H1 (cell line): ENCODE results near the gene TARBP2. TPM values are rescaled to one million over a fixed set of nuclear protein-coding genes. Genes with fewer than 3 reads are reported as not detected.

ENCODE experiments used
- CTCF ChIA-PET: fragments of 300-600 bp; sonication (Branson Sonifier 250); formaldehyde crosslinking; loops from one replicate; lab custom pipeline; 2021; ENCODE audit not compliant: partially characterized antibody; lab: Charles Lee
- POLR2A ChIA-PET: fragments of 300-600 bp; sonication (Branson Sonifier 250); formaldehyde crosslinking; loops from one replicate; lab custom pipeline; 2021; ENCODE audit warnings: inconsistent platforms; ENCODE audit not compliant: partially characterized antibody; lab: Charles Lee
- DNase-seq, 2 experiments: peaks; one replicate each; pipeline versions ENCODE4 v3.0.0 to v3.0.0-alpha.2; 2010 to 2022; ENCODE audit warnings: low spot score in 2 of 2, low read depth in 1 of 2, mixed read lengths in 1 of 2
- FAIRE-seq: peaks from 2 replicates; lab custom pipeline; 2011; peaks lifted over from hg19 to GRCh38; lab: Jason Lieb, UNC
- H2AFZ ChIP-seq: 2 replicates; pipeline ENCODE4 v1.8.1; 2012; ENCODE audit warnings: low read length, inconsistent platforms
- H2AK5ac ChIP-seq: 2 replicates; pipeline ENCODE4 v1.6.1; 2013; ENCODE audit warnings: low read depth, low read length
- H2BK120ac ChIP-seq: replicated peaks from 2 replicates; pipeline ENCODE3; 2013; ENCODE audit warnings: low read depth, low read length, inconsistent platforms
- H2BK12ac ChIP-seq: 2 replicates; pipeline ENCODE4 v1.6.1; 2013; ENCODE audit warnings: low read depth, low read length
- H2BK15ac ChIP-seq: 2 replicates; pipeline ENCODE4 v1.6.1; 2013; ENCODE audit warnings: low read length
- H2BK20ac ChIP-seq: 2 replicates; pipeline ENCODE4 v1.6.1; 2013; ENCODE audit warnings: low read length
- H2BK5ac ChIP-seq: 2 replicates; pipeline ENCODE4 v1.6.1; 2013; ENCODE audit warnings: low read depth, low read length
- H3K14ac ChIP-seq: 2 replicates; pipeline ENCODE4 v1.6.1; 2013; ENCODE audit warnings: inconsistent platforms; ENCODE audit not compliant: insufficient read length
- H3K18ac ChIP-seq: 2 replicates; pipeline ENCODE4 v1.6.1; 2013; ENCODE audit warnings: low read length; ENCODE audit errors: extremely low read depth
- H3K23ac ChIP-seq: 2 replicates; pipeline ENCODE4 v1.6.1; 2013; ENCODE audit warnings: inconsistent platforms; ENCODE audit not compliant: insufficient read length
- H3K23me2 ChIP-seq: 2 replicates; pipeline ENCODE4 v1.6.1; 2013; ENCODE audit warnings: low read depth, low read length
- H3K27ac ChIP-seq: 2 replicates; pipeline ENCODE4 v1.6.1; 2011; ENCODE audit warnings: low read depth, low read length, inconsistent platforms
- H3K27me3 ChIP-seq, 4 experiments: replicated peaks in 1 of 4; 1 replicate in 1 of 4; 2 replicates in 3 of 4; pipeline versions ENCODE4 v1.6.1 to v1.8.1; 2011 to 2013; ENCODE audit warnings: low read length in 3 of 4, mild to moderate bottlenecking in 3 of 4, inconsistent platforms in 2 of 4, mixed read lengths in 2 of 4, moderate library complexity in 1 of 4; ENCODE audit not compliant: control insufficient read depth in 3 of 4, insufficient read depth in 3 of 4; ENCODE audit errors: extremely low read depth in 1 of 4
- H3K36me3 ChIP-seq, 4 experiments: 2 replicates each; pipeline versions ENCODE4 v1.6.1 to v1.8.1; 2011 to 2013; ENCODE audit warnings: mild to moderate bottlenecking in 4 of 4, low read length in 3 of 4, moderate library complexity in 2 of 4, control low read depth in 1 of 4, inconsistent platforms in 1 of 4; ENCODE audit not compliant: insufficient read depth in 4 of 4, control insufficient read depth in 2 of 4
- H3K4ac ChIP-seq: replicated peaks from 2 replicates; pipeline ENCODE3; 2013; ENCODE audit warnings: low read length, low read depth, mixed read lengths, inconsistent platforms; ENCODE audit not compliant: insufficient read length
- H3K4me1 ChIP-seq, 4 experiments: replicated peaks in 1 of 4; 1 replicate in 1 of 4; 2 replicates in 3 of 4; pipeline versions ENCODE4 v1.6.1 to v1.8.1; 2011 to 2013; ENCODE audit warnings: low read length in 3 of 4, inconsistent platforms in 2 of 4, mixed read lengths in 1 of 4; ENCODE audit not compliant: insufficient read depth in 4 of 4, control insufficient read depth in 3 of 4
- H3K4me2 ChIP-seq, 2 experiments: 2 replicates each; pipeline versions ENCODE4 v1.6.1 to v1.8.1; 2011 to 2013; ENCODE audit warnings: low read depth in 2 of 2, low read length in 2 of 2, control low read depth in 1 of 2, inconsistent platforms in 1 of 2, mild to moderate bottlenecking in 1 of 2; ENCODE audit not compliant: insufficient read depth in 1 of 2
- H3K4me3 ChIP-seq, 4 experiments: fragments of 200-600, 300-600 bp in 1 of 4; sonication (generic), shearing (Covaris generic), sonication (Bioruptor Twin) in 1 of 4; 2 replicates each; pipeline versions ENCODE4 v1.5.1 to v1.8.1; 2011 to 2016; ENCODE audit warnings: low read length in 4 of 4, low read depth in 3 of 4, control low read depth in 2 of 4, inconsistent platforms in 2 of 4, mild to moderate bottlenecking in 2 of 4, mixed read lengths in 1 of 4, moderate library complexity in 1 of 4; ENCODE audit not compliant: insufficient read depth in 2 of 4; ENCODE audit errors: extremely low read depth in 1 of 4
- H3K56ac ChIP-seq: replicated peaks from 2 replicates; pipeline ENCODE3; 2013; ENCODE audit warnings: low read depth, mild to moderate bottlenecking, mixed read lengths, low read length, inconsistent platforms; ENCODE audit not compliant: insufficient read length
- H3K79me1 ChIP-seq: 2 replicates; pipeline ENCODE4 v1.6.1; 2013; ENCODE audit warnings: low read depth, low read length, control low read depth
- H3K79me2 ChIP-seq, 2 experiments: 2 replicates each; pipeline versions ENCODE4 v1.6.1 to v1.8.1; 2012 to 2013; ENCODE audit warnings: low read length in 2 of 2, mild to moderate bottlenecking in 2 of 2, inconsistent platforms in 1 of 2; ENCODE audit not compliant: insufficient read depth in 2 of 2, control insufficient read depth in 1 of 2
- H3K9ac ChIP-seq, 4 experiments: replicated peaks in 1 of 4; 1 replicate in 1 of 4; 2 replicates in 3 of 4; pipeline versions ENCODE4 v1.6.1 to v1.8.1; 2011 to 2013; ENCODE audit warnings: low read depth in 3 of 4, low read length in 3 of 4, control low read depth in 2 of 4, mild to moderate bottlenecking in 2 of 4, moderate library complexity in 2 of 4, inconsistent platforms in 1 of 4; ENCODE audit errors: extremely low read depth in 1 of 4
- H3K9me3 ChIP-seq, 2 experiments: 2 replicates each; pipeline versions ENCODE4 v1.6.1 to v1.8.1; 2012 to 2013; ENCODE audit warnings: mild to moderate bottlenecking in 2 of 2, moderate library complexity in 2 of 2, control low read depth in 1 of 2, inconsistent platforms in 1 of 2, low read depth in 1 of 2, low read length in 1 of 2, mixed read lengths in 1 of 2; ENCODE audit not compliant: insufficient read depth in 2 of 2
- H4K20me1 ChIP-seq, 2 experiments: replicated peaks in 1 of 2; 2 replicates each; pipeline versions ENCODE3 to v1.8.1; 2011 to 2013; ENCODE audit warnings: inconsistent platforms in 2 of 2, low read length in 2 of 2, mild to moderate bottlenecking in 1 of 2; ENCODE audit not compliant: insufficient read depth in 2 of 2, control insufficient read depth in 1 of 2
- H4K5ac ChIP-seq: 2 replicates; pipeline ENCODE4 v1.6.1; 2013; ENCODE audit warnings: low read length, low read depth, mixed read lengths, inconsistent platforms; ENCODE audit not compliant: insufficient read length
- H4K8ac ChIP-seq: 2 replicates; pipeline ENCODE4 v1.8.0; 2013; ENCODE audit warnings: mild to moderate bottlenecking, moderate library complexity, low read length, inconsistent platforms; ENCODE audit not compliant: insufficient read depth; ENCODE audit errors: extremely low read depth
- H4K91ac ChIP-seq: replicated peaks from 2 replicates; pipeline ENCODE3; 2013; ENCODE audit warnings: low read length, mixed read lengths, inconsistent platforms; ENCODE audit not compliant: insufficient read length
- ASH2L ChIP-seq: fragments of 200-600, 300-600 bp; sonication (generic); IDR thresholded peaks from one replicate; pipeline ENCODE4 v1.7.1; 2017; ENCODE audit warnings: low read length
- BACH1 ChIP-seq: IDR thresholded peaks from 2 replicates; pipeline ENCODE4 v1.6.1; 2012; ENCODE audit warnings: low read length, improper control_type of control experiment
- CHD1 ChIP-seq: IDR thresholded peaks from 2 replicates; pipeline ENCODE4 v1.6.1; 2012; ENCODE audit warnings: low read depth, low read length, improper control_type of control experiment
- MAFK ChIP-seq: IDR thresholded peaks from 2 replicates; pipeline ENCODE4 v1.6.1; 2012; ENCODE audit warnings: low read depth, mild to moderate bottlenecking, improper control_type of control experiment, low read length
- RBBP5 ChIP-seq: IDR thresholded peaks from 2 replicates; pipeline ENCODE4 v1.7.1; 2012; ENCODE audit warnings: low read depth, mild to moderate bottlenecking, inconsistent platforms, low read length, moderate library complexity, borderline replicate concordance
- RNF2 ChIP-seq: fragments of 200-900, 300-1000 bp; sonication (generic); IDR thresholded peaks from 2 replicates; pipeline ENCODE4 v1.7.1; 2016; ENCODE audit warnings: borderline replicate concordance, low read depth, mild to moderate bottlenecking, antibody characterized with exemption, low read length; ENCODE audit not compliant: poor library complexity, severe bottlenecking; ENCODE audit errors: missing control alignments
- RXRA ChIP-seq: IDR thresholded peaks from 2 replicates; pipeline ENCODE4 v1.6.1; 2011; ENCODE audit warnings: low read depth, mild to moderate bottlenecking, low read length, moderate library complexity; ENCODE audit not compliant: insufficient read depth
- SIN3A ChIP-seq, 2 experiments: IDR thresholded peaks in 1 of 2; conservative IDR thresholded peaks in 1 of 2; 2 replicates each; pipeline ENCODE4 v1.6.1; 2011 to 2012; ENCODE audit warnings: low read length in 2 of 2, improper control_type of control experiment in 1 of 2, low read depth in 1 of 2, mild to moderate bottlenecking in 1 of 2
- SIX5 ChIP-seq: IDR thresholded peaks from 2 replicates; pipeline ENCODE4 v1.6.1; 2011; ENCODE audit warnings: mild to moderate bottlenecking, low read depth, low read length
- SRF ChIP-seq: IDR thresholded peaks from 2 replicates; pipeline ENCODE4 v1.6.1; 2011; ENCODE audit warnings: mild to moderate bottlenecking, low read depth, low read length, moderate library complexity
- TAF1 ChIP-seq: IDR thresholded peaks from 2 replicates; pipeline ENCODE4 v1.6.1; 2011; ENCODE audit warnings: mild to moderate bottlenecking, low read depth, low read length
- TCF12 ChIP-seq: IDR thresholded peaks from 2 replicates; pipeline ENCODE4 v1.6.1; 2011; ENCODE audit warnings: low read depth, mild to moderate bottlenecking, low read length
- ZNF274 ChIP-seq: IDR thresholded peaks from 2 replicates; pipeline ENCODE4 v1.7.0; 2012; ENCODE audit warnings: low read length, borderline replicate concordance; ENCODE audit errors: extremely low read depth
- WGBS, 2 experiments: shearing (Covaris generic) in 1 of 2; methylation state at CpG; one replicate each; pipeline versions ENCODE4 v1.1.6 to v1.1.7; 2013 to 2015; ENCODE audit warnings: low lambda C conversion rate in 2 of 2, mixed read lengths in 2 of 2, inconsistent platforms in 1 of 2, low coverage in 1 of 2, missing lambda C conversion rate in 1 of 2; ENCODE audit not compliant: insufficient replicate concordance in 2 of 2, insufficient coverage in 1 of 2, insufficient read length in 1 of 2; ENCODE audit errors: extremely low coverage in 1 of 2, missing lambda C conversion rate in 1 of 2; 5-methylcytosine and 5-hydroxymethylcytosine counted together
- polyA plus RNA-seq, 7 experiments: library from polyadenylated mRNA; depleted of rRNA in 3 of 7; stranded (reverse) in 5 of 7; unstranded in 2 of 7; fragments of >200 nt in 5 of 7; fragments of 200-250 nt in 2 of 7; gene quantifications; 1 replicate in 5 of 7; 2 replicates in 1 of 7; 4 replicates in 1 of 7; pipeline versions ENCODE4 v1.2.1 to v1.2.3, GENCODE V29; 2011 to 2013; ENCODE audit warnings: missing spikeins in 2 of 7, mixed read lengths in 2 of 7
- total RNA-seq: library from RNA; stranded (reverse); fragmentation: NEBNext Ultra II Directional; extraction: Animal tissue kit (Norgen Biotek cat#: 25700); gene quantifications from 2 replicates; pipeline ENCODE4 v1.2.1, GENCODE V29; 2021

Gene TARBP2
- total and polyA plus RNA-seq, 2 of the 8 experiments (the other 6 are each of a cell fraction or from before 2014, with no cell fraction given) = 69.9 to 122 TPM

- Histone ChIP-seq H4K91ac (no peak overlapping the region), H3K27me3 (no peaks in the 10 kb centered on the region), H3K4me1 (peaks cover 0 to 5% (median 1%) of the 10 kb centered on the region in 4 experiments; a peak in 3 of 7 replicates), H3K18ac (no peak overlapping the region), H3K23me2 (no peaks in the 10 kb centered on the region), H4K5ac (no peak overlapping the region), H4K20me1 (peaks cover 18 to 34% of the 10 kb centered on the region in 2 experiments), H3K79me2 (no peaks in the 10 kb centered on the region), H2BK5ac (no peak overlapping the region), H3K36me3 (peaks cover 11 to 66% (median 35%) of the 10 kb centered on the region in 4 experiments; a peak in 7 of 8 replicates), H3K9ac (no peak overlapping the region), H3K79me1 (no peaks in the 10 kb centered on the region), H3K23ac (no peak overlapping the region), H2BK120ac (no peak overlapping the region), H2AFZ (no peak overlapping the region), H2BK20ac (no peak overlapping the region), H3K4ac (no peak overlapping the region), H3K14ac (no peak overlapping the region), H4K8ac (no peak overlapping the region), H3K56ac (no peak overlapping the region), H2BK12ac (no peak overlapping the region), H3K9me3 (no peaks in the 10 kb centered on the region), H3K4me2 (no peak overlapping the region), H2AK5ac (no peak overlapping the region), H3K27ac (no peak overlapping the region), H2BK15ac (no peak overlapping the region), H3K4me3 (no peak overlapping the region)
- ChIA-PET CTCF (interaction anchor here (1.2 to 9.0 kb wide), 6 partner anchors 8 to 28 kb away, joined by 3 to 105 read pairs (median 28); partner anchors contain the start of genes MAP3K12, NPFF and TARBP2), POLR2A (interaction anchor here (0.9 to 67.0 kb wide), 12 partner anchors 10 to 211 kb away, joined by 3 to 3397 read pairs (median 8); partner anchors contain the start of genes MAP3K12, MYG1, NPFF and PCBP2)
- FAIRE-seq = no peak
- DNase-seq = no peak
- 86 to 100% methylated on average over 2 to 4 of the region's 4 CpGs for WGBS, 2 experiments
- TF ChIP-seq SIX5 = no peak
- TF ChIP-seq ASH2L = no peak
- TF ChIP-seq RXRA = no peak
- TF ChIP-seq RNF2 = no peak
- no peak for TF ChIP-seq ZNF274
- TF ChIP-seq RBBP5 = no peak
- TF ChIP-seq TAF1 = no peak
- TF ChIP-seq CHD1 = no peak
- TF ChIP-seq MAFK = no peak
- TF ChIP-seq BACH1 = no peak
- TF ChIP-seq SIN3A (conservative IDR thresholded peaks at IDR 0.05 in 1 of 2, IDR thresholded peaks at IDR 0.05 in 1 of 2; ENCODE audit: low read depth in 1 of 2, low read length in 2 of 2) = no peak
- no peak for TF ChIP-seq SRF
- no peak for TF ChIP-seq TCF12
Observed at GRCh38 chr12:53483979-53484377, 17.1 kb upstream of the TARBP2 start.
